HG03103 (cell line): ENCODE measurements around the gene TLE2.

Experiments used
- ATAC-seq: cut with Tn5 transposase; IDR thresholded peaks from one replicate; pipeline ENCODE4 v1.9.1; 2021; ENCODE audit warnings: low read depth; ENCODE audit not compliant: unreplicated experiment

Gene TLE2

DNA sequence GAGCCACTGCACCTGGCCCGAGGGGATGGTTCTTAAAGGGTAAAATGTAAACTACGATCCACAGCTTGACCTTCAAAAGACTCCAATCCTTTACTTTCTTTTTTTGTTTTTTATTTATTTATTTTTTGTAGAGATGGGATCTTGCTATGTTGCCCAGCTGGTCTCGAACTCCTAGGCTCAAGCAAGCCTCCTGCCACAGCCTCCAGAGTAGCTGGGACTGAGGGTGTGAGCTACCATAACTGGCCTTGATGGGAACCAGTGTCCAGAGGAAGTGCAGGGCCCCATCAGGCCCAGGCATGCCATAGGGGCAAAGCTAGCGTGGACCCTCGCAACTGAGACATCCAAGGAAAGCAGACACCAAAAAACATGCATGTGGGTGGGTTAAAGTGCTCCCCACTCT is 66.0 kb downstream of the TLE2 start:
- ATAC-seq, result no peak

DNA sequence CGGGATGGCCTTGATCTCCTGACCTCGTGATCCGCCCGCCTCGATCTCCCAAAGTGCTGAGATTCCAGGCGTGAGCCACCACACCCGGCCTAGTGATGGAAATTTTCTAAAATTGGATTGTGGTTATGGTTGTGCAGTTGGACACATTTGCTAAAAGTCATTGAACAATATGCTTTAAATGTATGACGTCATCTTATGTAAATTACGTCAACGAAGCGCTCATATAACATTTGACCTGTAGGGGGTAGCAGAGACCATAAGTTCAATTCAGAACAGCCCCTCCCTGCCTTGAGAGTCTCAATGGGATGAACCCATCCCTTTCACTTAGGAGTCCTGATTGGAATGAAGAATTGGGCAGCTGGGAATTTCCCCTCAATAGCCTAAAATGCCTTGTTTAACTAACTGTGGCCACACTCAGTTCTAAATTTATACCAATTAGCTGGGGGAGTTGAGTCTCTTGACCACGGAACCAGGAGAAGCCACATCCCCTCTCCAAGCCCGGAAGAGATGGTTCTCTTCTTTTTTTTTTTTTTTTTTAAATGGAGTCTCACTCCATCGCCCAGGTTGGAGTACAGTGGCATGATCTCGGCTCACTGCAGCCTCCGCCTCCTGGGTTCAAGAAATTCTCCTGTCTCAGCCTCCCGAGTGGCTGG is 66.9 kb downstream of the TLE2 start:
- ATAC-seq, result no peak

DNA sequence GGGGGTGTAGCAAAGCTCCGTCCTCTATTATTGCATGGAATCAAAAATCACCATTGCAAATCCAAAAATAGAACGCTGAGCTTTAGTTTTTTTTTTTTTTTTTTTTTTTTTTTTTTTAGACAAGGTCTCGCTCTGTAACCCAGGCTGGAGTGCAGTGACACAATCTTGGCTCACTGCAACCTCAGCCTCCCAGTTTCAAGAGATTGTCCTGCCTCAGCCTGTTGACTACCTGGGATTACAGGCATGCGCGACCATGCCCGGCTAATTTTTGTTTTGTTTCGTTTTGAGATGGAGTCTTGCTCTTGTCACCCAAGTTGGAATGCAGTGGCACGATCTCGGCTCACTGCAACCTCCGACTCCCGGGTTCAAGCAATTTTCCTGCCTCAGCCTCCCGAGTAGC is 69.0 kb downstream of the TLE2 start:
- no peak for ATAC-seq

DNA sequence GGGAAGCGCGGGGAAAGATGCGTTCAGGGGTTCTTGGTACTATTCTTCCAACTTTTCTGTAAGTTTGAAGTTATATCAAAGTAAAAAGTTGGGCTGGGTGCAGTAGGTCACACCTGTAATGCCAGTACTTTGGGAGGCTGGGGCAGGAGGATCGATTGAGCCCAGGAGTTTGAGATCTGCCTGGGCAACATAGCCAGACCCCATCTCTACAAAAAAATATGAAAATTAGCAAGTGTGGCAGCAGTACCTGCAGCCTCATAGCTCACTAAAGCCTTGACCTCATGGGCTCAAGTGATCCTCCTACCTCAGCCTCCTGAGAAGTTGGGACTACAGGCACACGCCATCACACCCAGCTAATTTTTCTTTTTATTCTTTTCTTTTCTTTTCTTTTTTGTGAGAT is 71.9 kb downstream of the TLE2 start:
- no peak for ATAC-seq

DNA sequence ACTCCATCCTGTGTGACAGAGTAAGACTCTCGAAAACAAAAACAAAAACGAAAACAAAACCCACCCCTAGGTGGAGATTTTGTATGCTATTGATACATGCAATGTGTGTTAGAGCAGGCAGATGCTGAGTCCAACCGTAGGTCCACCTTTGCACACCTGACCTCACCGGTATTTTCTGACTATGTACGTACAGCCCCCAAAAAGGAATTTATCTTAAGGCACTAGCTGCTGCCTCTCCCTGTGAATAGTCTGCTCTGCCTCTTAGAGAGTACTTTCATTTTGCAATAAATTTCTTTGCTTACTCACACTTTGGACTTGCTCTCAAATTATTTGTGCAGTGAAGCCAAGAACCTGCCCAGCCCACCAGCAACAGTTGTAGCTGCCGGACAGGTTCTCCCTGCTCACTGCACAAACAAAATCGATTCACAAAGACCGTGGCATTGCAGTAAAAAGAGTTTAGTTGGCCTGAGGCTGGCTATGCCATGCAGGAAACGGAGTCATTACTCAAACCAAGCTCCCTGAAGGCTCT is 76.1 kb downstream of the TLE2 start:
- no peak for ATAC-seq

DNA sequence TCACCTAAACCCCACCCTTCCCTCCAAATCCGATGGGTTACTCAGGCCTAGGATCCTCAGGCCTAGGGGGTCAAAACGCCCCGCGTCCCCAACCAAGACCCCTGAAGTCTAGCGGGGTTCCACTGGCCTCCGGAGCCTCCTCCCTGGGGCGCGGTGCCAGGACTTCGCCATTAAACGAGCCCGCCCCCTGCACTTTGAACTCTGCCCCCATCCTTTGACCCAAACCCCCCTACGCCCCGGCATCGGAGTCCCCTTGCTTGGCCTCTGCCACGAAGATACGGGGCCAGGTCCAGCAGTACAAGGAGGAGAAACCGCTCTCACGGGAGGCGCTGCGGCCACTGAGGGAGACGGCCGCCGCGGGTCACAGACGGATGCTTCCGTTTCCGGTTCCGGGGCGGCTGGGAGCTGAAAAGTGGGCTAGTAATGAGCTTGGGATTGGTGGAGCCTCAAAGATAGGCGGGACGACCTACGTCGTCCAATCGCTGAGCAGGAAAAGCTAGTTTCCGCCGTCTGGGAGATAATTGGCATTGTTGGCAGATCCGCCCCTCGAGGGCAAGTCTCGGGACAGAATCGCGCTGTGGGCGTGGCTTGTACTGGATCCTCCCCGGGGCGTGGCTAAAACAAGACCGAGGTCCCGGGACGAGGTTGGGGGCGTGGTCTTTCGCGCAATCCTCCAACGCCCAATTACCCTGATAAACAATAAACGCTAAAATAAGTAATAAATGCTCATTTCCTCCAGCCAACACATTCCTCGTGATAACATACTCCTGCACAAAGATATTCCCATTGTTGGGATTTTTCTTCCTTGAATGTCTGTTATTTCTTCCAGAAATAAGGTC is 78.6 kb downstream of the TLE2 start:
- peak; percentile 80 for ATAC-seq

DNA sequence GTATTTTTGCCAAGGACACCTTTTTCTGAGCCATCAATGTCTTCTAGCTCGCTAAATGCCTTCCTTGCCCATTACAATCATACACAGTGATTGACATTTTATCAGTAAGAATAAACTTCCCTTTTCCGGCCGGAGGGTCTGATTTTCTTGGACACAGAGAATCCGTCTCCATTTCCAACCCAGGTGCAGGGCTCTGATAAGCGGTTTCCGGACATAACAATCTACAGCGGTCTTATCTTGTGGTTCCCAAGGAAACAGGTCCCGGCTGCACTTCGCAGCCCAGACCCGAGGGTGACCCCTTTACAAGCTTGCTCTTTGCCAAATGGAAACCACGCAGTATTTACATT is 79.2 kb downstream of the TLE2 start:
- ATAC-seq, result no peak
